GM21381 (cell line): ENCODE data around the gene NOL12.

ENCODE experiments used
- ATAC-seq: cut with Tn5 transposase; IDR thresholded peaks from one replicate; pipeline ENCODE4 v1.9.1; 2021; ENCODE audit warnings: mild to moderate bottlenecking, moderate library complexity; ENCODE audit not compliant: unreplicated experiment

Gene NOL12

DNA sequence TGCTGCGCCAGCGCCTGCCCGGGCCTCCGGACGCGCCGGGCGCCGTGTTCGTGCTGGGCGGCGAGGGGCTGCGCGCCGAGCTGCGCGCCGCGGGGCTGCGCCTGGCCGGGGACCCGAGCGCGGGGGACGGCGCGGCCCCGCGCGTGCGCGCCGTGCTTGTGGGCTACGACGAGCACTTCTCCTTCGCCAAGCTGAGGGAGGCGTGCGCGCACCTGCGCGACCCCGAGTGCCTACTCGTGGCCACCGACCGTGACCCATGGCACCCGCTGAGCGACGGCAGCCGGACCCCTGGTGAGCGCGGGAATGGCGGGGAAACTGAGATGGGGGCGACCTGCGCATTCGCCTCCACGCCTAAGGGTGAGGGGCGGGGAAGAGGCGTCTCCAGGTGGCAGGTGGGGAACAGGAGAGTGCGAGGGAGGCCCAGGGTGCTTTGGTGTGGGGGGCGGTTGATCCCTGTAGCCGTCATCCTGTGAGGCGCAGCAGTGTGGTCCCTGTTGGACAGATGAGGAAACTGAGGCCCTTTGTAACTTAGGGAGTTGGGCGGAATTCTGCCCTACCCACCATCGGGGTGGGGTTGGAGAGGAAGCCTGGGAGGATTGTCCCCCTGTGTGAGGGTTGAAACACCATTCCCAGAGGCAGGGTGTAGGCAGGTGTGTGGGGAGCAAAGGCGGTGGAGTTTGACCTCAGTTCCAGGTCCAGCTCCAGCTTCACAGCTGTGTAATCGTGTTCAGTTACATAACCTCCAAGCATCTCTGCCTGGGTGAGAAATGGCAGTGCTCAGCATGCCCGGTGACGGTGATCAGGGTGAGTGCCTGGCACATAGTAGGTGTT lies 26.9 kb upstream of the NOL12 start:
- peak; percentile 13 for ATAC-seq

DNA sequence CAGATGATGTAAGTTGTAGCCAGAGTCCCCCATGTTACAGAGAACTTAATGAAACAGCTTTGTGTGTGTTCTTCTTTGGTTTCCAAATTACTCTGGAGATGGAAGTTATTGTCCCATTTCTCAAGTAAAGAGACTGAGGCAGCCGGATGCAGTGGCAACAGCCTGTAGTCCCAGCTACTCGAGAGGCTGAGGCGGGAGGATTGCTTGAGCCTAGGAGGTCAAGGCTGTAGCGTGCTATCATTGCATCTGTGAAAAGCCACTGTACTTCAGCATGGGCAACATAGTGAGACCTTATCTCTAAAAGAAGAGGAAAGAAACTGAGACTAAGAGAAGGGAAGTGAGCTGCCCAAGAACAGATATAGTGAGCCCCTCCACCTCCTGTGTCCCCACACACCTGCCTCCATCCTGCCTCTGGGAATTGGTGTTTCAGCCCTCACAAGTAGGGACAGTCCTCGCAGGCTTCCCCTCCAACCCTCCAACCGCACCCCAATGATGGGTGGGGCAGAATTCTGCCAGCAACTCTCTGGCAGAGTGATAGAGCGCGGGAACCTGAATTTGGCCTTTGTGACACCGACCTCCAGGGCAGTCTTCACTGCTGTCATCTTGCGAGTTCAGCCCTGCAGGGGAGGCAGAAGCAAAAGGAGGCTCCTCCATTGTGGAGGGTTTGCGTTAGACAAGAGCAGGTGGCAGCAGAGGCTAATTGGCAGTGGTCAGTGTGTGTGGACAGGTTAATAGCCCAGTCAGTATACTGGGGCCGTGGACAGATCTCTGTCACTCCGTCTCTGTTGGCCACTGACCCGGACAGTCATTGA lies 26.0 kb upstream of the NOL12 start:
- ATAC-seq, result no peak

DNA sequence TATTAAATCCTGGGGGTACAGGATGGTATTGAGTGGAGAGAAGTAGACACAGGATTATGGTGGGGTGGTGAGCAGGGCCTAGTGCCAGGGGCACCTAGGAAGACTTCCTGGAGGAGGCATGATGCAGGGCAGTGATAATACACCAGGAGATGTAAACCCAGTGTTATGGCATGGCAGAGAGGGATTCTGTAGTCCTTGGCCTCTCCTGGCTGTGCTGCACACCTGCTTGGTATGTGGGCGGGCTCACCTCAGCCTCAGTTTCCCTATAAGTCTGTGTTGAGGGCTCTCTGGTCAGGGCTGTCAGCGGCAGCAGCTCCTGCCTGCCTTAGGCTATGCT lies 25.5 kb upstream of the NOL12 start:
- no peak for ATAC-seq

DNA sequence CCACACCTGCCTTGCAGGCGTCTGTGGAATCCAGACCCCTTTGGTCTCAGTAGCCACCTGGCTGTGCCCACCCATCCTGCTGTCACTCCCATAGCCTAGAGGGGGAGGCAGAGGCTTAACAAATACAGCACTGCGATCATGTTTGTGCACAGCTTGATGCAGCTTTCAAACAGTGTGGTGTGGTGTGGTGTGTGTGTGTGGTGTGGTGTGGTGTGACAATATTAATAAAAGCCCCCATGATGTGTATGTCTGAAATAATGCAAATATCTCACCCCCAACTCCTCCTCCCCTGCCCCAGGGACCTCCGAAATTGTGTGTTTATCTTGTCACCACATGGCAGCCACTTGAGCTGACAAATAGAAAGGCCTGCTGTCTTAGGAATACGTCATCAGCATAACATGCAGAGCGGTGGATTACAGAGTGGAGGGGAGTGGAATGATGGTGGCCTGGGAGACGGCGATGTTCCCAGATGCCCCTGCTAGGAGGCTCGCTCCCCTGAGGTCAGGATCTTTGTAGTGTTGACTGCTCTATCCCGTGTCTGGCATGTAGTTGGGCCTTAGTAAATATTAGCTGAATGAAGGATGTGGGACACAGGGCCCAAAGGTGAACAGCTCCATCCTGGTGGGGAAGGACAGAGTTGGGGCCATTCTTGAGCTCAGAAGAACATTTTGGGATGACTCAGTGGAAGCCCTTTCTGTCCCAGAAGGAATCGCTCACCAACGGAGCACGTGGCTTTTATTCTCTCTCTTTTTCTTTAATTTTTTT lies 24.8 kb upstream of the NOL12 start:
- ATAC-seq, result no peak

DNA sequence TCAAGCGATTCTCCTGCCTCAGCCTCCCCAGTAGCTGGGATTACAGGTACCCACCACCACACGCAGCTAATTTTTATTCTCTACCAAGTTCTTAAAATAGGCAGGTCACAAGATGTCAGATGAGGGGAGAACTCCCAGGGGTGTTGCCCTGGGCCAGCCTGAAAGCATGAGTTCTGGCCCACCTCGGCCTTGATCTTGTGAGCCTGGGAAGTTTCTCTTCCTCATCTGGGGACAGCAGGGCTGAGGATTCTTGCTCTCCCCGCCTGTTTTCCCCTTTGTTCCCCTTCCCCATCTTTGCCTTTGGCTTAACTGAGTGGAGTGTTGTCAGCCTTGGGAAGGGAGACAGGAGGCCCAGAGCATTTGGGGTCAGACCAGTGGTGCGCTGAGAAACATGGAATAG lies 24.1 kb upstream of the NOL12 start:
- no peak for ATAC-seq

DNA sequence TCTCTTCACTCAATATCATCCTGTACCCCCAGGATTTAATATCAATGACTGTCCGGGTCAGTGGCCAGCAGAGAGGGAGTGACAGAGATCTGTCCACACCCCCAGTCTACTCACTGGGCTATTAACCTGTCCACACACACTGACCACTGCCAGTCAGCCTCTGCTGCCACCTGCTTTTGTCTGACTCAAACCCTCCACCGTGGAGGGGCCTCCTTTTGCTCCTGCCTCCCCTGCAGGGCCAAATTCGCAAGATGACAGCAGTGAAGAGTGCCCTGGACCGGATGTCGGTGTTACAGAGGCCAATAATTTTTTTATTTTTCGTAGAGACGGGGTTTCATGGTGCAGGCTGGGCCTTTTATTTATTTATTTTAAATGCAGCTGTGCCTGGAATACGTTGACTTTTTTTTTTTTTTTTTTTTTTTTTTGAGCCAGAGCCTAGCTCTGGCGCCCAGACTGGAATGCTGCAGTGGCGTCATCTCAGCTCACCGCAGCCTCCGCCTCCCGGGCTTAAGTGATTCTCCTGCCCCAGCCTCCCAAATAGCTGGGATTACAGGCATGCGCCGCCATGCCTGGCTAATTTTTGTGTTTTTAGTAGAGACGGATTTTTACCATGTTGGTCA lies 22.5 kb upstream of the NOL12 start:
- no peak for ATAC-seq

DNA sequence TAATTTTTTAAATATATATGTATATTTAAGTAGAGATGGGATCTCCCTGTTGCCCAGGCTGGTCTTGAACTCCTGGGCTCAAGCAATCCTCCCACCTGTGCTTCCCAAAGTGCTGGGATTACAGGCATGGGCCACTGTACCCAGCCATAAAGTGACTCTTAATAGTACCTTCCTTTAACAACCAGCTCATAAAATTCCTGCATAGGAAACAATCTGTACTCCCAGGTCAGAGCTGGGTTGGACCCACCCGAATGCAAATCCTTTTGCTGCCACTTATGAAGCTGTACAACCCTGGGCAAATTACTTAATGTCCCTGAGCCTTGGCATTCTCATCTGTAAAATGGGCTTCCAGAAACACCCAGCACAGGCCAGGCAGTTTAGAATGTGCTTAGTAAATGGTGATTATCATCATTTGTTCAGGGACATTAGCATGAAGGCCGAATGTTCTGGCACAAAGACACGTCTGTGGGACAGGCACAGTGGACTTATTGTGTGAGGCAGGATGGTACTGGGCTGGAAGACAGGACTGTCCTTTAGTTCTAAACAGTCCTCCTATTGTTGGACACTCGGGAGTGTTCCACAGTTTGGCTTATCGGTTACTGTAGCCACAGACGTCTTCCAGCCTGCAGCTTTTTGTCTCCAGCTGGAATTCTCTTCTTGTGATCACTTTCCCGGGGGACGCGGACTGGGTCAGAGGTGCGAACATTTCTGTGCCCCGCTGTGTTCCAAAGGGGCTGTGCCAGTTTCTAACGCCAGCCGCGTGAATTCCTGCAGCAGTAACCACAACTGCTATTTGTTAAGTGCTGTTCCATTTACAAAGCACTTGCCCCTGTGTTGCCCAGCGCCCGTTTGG lies 21.7 kb upstream of the NOL12 start:
- no peak for ATAC-seq

DNA sequence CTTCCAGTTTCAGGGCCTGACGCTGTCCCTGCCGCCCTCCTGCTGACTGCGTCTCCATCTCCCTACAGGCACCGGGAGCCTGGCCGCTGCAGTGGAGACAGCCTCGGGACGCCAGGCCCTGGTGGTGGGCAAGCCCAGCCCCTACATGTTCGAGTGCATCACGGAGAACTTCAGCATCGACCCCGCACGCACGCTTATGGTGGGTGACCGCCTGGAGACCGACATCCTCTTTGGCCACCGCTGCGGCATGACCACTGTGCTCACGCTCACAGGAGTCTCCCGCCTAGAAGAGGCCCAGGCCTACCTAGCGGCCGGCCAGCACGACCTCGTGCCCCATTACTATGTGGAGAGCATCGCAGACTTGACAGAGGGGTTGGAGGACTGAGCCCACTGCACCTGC lies 20.7 kb upstream of the NOL12 start:
- ATAC-seq, result no peak

DNA sequence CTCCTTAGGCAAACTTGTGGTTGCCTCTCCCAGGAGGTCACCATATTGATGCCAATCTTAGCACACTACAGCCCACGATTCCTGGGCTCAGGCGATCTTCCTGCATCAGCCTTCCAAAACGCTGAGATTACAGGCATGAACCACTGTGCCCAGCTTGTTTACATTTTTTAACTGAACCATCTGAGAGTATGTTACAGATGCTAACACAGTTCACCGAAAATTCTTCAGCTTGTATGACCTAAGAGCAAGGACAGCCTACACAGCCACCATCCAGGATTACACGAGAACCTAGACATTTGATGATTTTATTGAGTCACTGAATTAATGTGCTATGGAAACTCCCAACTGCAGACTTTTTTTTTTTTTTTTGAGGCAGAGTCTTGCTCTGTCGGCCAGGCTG lies 16.6 kb upstream of the NOL12 start:
- no peak for ATAC-seq

DNA sequence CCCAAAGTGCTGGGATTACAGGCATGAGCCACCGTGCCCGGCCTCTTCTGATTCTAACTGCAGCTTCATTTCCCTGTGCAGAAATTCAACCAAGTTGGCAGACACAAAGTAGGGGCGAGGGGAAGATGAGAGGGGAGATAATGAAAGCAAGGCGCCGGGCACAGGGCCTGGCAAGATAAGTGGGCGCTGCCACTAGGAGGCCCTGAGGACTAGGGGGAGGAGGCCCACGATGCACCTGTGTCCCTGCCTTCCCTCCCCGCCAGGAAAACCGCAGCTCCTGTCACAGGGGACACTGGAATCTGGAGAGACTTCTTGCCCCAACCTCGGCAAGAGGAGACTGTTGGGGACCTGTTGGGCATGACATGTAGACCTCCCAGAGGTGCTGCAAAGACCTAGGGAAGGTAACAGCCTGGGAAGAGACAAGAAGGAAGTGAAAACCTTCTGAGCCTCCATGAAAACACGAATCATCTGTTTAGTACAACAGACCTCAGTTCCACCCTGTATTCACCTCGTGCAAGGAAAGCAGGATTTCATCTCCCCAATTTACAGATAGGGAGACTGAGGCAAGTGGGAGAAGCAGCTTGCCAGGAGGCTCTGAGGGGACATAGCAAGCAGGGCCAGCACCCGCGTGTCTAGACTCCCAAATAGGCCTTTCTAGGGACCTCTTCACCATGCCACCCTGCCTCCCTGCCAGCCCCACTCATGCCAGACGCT lies 13.8 kb upstream of the NOL12 start:
- no peak for ATAC-seq

DNA sequence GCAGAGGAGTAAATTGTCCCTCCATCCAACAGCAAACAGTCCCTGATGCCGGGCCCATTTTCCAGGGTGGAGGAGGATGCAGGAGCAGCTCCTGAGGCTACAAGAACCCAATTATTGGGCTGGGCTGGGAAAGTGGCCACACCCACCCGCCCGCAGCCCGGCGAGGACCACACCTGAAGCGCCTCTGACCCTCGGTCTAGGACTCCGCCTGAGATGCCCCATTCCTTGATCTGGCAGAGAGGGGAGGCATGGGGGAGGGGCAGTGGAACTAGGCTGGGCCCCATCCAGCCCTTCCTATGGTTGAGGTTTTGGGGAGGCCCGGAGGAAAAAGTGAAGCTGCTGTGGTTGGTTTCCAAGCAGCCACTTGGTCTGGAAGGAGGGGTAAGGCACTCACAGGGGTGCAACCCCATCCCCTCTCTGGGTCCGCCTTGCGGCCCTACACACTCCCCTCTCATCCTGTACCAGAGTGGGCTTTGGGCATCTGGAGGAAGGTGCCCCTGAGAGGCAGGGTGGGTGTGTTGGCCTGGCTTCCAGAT lies 13.2 kb upstream of the NOL12 start:
- no peak for ATAC-seq

DNA sequence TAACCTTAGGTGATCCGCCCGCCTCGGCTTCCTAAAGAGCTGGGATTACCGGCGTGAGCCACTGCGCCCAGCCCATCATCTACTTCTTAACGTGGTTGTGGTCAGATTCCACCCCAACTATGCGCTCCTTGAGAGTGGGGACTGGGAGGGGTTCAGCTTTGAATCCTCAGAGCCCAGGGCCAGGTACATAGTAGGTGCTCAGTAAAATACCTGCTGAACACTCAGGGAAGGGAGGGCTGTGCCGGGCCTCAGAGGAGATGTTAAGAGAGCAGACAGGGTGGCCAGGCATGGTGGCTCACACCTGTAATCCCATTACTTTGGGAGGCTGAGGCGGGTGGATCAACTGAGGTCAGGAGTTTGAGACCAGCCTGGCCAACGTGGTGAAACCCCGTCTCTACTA lies 11.9 kb upstream of the NOL12 start:
- ATAC-seq, result no peak

DNA sequence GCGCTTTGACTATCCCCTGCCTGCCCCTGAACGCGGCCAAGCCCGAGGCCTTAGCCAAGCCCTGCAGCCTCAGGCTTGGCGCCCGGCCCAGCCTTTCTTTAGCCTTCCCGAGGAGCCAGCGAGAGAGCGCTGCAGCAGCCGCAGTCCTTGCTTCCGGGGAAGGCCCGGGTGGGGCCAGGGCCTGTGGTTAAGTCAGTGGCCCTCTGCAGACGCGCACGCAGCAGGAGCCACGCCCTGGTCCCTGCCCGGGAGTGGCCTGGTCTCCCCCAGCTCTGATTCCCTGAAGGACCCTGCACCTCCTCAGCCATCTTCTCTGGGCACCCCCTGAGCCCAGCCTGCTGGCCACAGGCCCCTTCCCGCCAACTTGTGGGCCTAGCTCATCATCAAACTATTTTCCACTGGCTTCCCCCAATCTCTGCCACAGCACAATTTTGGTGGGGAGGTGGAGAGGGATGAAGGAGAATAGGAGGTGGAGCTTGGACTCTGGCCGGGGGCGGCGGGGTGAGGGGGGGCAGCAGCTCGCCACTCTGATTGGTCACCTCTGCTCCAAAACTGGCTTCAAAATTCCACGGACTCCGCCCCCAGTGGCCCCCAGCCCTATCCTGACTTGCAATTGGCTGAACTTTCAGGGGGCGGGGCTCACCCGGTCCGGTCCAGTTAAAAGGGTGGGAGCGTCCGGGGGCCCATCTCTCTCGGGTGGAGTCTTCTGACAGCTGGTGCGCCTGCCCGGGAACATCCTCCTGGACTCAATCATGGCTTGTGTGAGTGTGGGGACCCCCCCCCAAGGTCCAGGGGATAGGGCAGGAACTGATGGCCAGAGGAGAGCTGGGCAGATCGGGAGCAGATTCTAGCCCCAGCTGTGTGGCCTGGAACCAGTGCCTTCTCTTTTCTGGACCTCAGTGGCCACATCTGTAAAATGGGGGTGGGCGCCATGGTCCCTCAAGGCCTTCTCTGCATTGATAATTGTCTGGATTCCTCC lies 10.9 kb upstream of the NOL12 start, which contains the start of gene LGALS1:
Gene LGALS1, plus strand, starts transcription at position 686 of the 979 bp plus-strand sequence. Its CDS starts 67 bp downstream, at position 753.
- peak; percentile 40 for ATAC-seq

DNA sequence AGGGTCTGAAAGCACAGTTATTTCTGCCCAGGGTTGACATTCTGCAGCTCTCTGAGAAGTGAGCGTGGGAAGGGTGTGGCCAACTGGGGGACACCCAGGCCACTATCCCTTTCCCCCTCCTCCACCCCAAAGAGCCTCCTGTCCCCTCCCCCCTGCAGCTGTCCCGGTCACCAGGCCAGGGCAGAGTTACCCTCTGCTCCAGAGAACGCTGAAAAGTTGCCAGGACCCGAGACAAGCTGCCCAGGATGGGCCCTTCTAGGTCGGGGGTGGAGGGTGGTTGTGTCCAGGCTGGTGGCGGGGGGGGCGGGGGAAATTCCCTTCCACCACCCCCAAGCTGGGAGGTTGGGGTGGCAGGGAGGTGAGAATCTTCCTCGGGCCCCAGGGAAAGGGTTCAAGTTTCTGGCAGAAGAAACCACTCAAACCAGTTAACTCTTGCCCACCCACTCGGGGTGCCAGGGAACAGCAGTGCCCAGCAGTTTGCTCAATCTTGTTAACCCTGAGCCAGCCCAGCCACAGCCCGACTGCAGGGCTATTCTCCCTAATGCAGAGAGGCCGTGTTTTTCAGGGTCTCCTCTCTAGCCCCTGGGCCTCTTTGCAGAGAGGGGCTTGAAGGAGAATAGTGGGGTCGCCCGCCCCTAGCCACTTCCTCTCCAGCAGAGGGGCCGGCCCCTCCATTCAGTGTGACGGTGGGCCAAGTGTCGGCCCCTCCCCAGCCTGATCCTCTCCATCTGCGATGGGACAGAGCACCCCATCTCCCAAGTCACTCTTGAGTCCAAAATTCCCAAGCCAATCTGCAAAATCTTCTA lies 10.0 kb upstream of the NOL12 start:
- no peak for ATAC-seq

DNA sequence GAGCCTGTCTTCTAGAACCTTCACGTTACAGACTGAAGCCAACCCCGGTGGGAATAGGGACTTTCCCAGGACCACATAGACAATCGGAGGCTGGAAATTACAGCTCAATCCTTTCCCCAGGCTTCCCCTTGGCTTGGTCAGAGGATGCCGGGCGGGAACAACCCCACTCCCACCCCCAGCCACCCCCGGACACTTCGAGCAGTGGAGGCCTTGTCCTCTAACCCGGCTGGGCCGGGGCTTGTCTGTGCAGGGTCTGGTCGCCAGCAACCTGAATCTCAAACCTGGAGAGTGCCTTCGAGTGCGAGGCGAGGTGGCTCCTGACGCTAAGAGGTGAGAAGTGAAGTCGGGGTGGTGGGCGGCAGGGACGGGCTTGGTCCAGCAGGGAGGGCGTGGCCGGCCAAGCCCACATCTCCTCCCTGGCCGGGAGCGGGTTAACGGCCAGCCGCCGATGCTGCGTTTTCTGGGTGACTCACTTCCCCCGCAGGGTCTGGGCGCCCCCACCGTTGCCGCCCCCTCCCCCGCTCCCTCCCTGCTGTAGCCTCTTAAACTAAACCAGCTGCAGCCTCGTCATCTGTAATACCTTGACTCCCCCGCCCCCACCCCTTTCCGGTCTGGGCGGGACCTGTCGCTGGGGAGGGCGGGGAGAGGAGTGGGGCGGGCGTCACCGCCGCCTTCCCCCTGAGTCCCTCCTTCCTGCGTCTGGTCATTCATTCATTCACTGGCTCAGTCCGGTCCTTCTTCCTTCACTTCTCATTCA lies 9.2 kb upstream of the NOL12 start:
- ATAC-seq, result peak; percentile 44

DNA sequence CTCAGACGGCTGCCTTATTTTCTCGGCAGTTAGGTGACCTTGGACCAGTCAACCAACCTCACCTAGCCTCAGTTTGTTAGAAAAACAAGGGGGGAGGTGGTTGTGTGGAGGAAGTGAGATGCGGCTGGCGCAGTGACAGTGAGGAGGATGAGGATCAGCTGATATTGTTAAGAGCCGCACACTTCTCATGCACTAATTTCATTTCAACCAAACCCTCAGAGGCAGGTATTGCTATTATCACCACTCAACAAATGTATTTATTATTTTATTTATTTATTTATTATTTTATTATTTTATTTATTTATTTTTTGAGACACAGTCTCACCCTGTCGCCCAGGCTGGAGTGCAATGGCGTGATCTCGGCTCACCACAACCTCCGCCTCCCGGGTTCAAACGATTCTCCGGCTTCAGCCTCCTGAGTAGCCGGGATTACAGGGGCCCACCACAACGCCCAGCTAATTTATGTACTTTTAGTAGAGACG lies 8.6 kb upstream of the NOL12 start:
- no peak for ATAC-seq
